Sigmoid colon (tissue), 7 donors: Measurements from ENCODE around the gene ZDHHC11B. TPM values are rescaled to one million over a fixed set of nuclear protein-coding genes. Genes with fewer than 3 reads are reported as not detected.
"Not testable (repeated sequence)": the region's sequence is repeated elsewhere in the genome, so short reads cannot be mapped to it uniquely, and the experiment has no call there.

ENCODE experiments used
- DNase-seq: peaks from one replicate; pipeline ENCODE4 v3.0.0-alpha.2; 2019
- H3K27ac ChIP-seq, 4 donors: fragments of 200-600 bp; sonication (generic); one replicate each; pipeline ENCODE4 v1.5.1; 2016 to 2019; ENCODE audit warnings: mild to moderate bottlenecking in 1 of 4
- H3K27me3 ChIP-seq, 3 donors: fragments of 200-600 bp; sonication (generic); one replicate each; pipeline ENCODE4 v1.5.1; 2019; ENCODE audit warnings: mild to moderate bottlenecking in 1 of 3
- H3K36me3 ChIP-seq, 4 donors: fragments of 200-600 bp; sonication (generic); one replicate each; pipeline ENCODE4 v1.5.1; 2016 to 2019
- H3K4me1 ChIP-seq, 4 donors: fragments of 200-600 bp; sonication (generic); one replicate each; pipeline ENCODE4 v1.5.1; 2017 to 2019
- H3K4me3 ChIP-seq, 4 donors: fragments of 200-600 bp; sonication (generic); one replicate each; pipeline ENCODE4 v1.5.1; 2017 to 2019; ENCODE audit warnings: mild to moderate bottlenecking in 2 of 4, moderate library complexity in 1 of 4
- H3K9me3 ChIP-seq, 4 donors: fragments of 200-600 bp in 3 of 4; sonication (generic) in 3 of 4; one replicate each; pipeline versions ENCODE4 v1.5.1 to v1.6.1; 2013 to 2019
- POLR2AphosphoS5 ChIP-seq, 4 donors: sonication (generic); formaldehyde crosslinking; IDR thresholded peaks; one replicate each; pipeline ENCODE4 v1.6.1; 2017; ENCODE audit warnings: antibody characterized with exemption in 4 of 4
- WGBS, 2 donors: extraction: QIAGEN DNeasy Blood & Tissue Kit; methylation state at CpG; one replicate each; pipeline ENCODE4 v1.1.7; 2013; 5-methylcytosine and 5-hydroxymethylcytosine counted together
- intact Hi-C: fragments of 100-400 bp; cut with DNase I; formaldehyde crosslinking; loops from one replicate; pipeline ENCODE4 v1.15.1; 2023
- polyA plus RNA-seq, 3 donors: library from polyadenylated mRNA; stranded (reverse); fragments of 200-250 nt; gene quantifications; one replicate each; pipeline ENCODE4 v1.2.3, GENCODE V29; 2013
- total RNA-seq, 4 donors: library from RNA; depleted of rRNA; stranded (reverse); fragments of >200 nt; gene quantifications; one replicate each; pipeline ENCODE4 v1.1.0, GENCODE V29; 2016
- TF ChIP-seq, protein P1 (sequence below), 4 experiments: fragments of 450-650 bp in 3 of 4; fragments of 200-600 bp in 1 of 4; IDR thresholded peaks; one replicate each; pipeline ENCODE4 v1.5.1; 2016 to 2019; ENCODE audit warnings: antibody characterized with exemption in 4 of 4, mild to moderate bottlenecking in 3 of 4, moderate library complexity in 2 of 4
- donor health status: healthy with polysubstance abuse.
- donor health status: Bipolar disorder and iron deficiency.
- donor health status: healthy.

ZDHHC11B gene
- total and polyA plus RNA-seq, 7 donors = 0.46 to 12.7 (median 1.8) TPM; not detected in 1

GRCh38 chr5:801472-801871, 16.9 kb upstream of the ZDHHC11B start:
- Histone ChIP-seq H3K4me1 (peaks cover 0 to 6% (median 2%) of the 10 kb centered on the region in 4 donors), H3K27me3 (no peaks in the 10 kb centered on the region), H3K4me3 (no peak overlapping the region), H3K36me3 (no peaks in the 10 kb centered on the region), H3K27ac (no peak overlapping the region), H3K9me3 (peaks cover 0 to 4% (median under 1%) of the 10 kb centered on the region in 4 donors)
- intact Hi-C loops = no loop called here
- 85% methylated on average over 6 of the region's 6 CpGs; no CpG with 5 or more reads in 1 of the 2 donors for WGBS, 2 donors
- TF ChIP-seq POLR2AphosphoS5 (IDR thresholded peaks at IDR 0.05) = peak in 2 of 4 donors; percentile 12 to 43
- TF ChIP-seq, protein P1, sequence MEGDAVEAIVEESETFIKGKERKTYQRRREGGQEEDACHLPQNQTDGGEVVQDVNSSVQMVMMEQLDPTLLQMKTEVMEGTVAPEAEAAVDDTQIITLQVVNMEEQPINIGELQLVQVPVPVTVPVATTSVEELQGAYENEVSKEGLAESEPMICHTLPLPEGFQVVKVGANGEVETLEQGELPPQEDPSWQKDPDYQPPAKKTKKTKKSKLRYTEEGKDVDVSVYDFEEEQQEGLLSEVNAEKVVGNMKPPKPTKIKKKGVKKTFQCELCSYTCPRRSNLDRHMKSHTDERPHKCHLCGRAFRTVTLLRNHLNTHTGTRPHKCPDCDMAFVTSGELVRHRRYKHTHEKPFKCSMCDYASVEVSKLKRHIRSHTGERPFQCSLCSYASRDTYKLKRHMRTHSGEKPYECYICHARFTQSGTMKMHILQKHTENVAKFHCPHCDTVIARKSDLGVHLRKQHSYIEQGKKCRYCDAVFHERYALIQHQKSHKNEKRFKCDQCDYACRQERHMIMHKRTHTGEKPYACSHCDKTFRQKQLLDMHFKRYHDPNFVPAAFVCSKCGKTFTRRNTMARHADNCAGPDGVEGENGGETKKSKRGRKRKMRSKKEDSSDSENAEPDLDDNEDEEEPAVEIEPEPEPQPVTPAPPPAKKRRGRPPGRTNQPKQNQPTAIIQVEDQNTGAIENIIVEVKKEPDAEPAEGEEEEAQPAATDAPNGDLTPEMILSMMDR (IDR thresholded peaks at IDR 0.05) = no peak
- no peak for DNase-seq

DNA sequence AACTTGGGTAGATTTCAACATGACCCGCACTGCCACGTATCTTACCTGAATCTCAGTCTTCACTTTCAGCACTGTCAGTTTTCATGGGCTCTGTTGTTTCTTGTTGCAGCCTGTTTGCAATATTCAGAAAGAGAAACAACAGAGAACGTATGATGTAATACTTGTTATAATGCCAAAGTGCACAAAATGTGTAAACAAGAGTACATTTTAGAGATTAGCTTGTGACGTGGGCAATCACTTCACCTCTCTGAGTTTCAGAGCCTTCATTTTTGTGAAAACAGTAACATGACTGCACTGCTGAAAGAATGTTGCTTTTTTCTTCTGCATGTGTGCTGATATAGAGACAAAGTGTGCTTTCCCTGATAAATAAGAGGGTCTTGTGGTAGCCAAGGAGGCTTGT, 16.5 kb upstream of the ZDHHC11B start:
- H3K9me3 ChIP-seq, H3K27me3 ChIP-seq, H3K27ac ChIP-seq, DNase-seq, H3K36me3 ChIP-seq, H3K4me3 ChIP-seq, H3K4me1 ChIP-seq, intact Hi-C loops: not testable (repeated sequence)
- 62% methylated on average over 4 of the region's 4 CpGs; no CpG with 5 or more reads in 1 of the 2 donors for WGBS, 2 donors

- not testable (repeated sequence) for DNase-seq
Measured at GRCh38 chr5:798505-799138, 14.1 kb upstream of the ZDHHC11B start.

DNA sequence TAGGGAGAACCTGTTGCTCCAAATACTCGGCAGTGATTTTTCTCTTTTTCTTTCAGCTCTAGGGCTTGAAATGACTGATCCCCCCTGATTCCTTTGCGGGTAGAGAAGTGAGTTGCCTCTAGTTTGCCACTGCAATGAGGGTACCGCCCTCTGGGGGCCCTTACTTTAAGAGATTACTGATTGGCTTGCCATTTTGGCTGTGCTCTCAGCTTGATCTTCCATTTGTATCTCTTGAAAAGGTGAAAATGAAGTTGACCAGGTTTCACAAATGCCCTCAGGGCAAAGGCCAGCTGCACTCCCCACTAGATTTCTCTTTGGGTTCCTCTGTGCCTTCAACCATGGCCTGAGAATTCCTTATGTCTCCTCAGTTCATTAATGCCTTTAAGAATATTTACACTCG, 13.5 kb upstream of the ZDHHC11B start:
- H3K4me1 ChIP-seq, intact Hi-C loops, H3K9me3 ChIP-seq, H3K36me3 ChIP-seq, H3K27ac ChIP-seq, DNase-seq, H3K27me3 ChIP-seq, H3K4me3 ChIP-seq: not testable (repeated sequence)
- 78 to 89% methylated on average over 2 of the region's 4 CpGs for WGBS, 2 donors

More at GRCh38 chr5:798505-799138, 14.1 kb upstream of the ZDHHC11B start:
- H3K4me3 ChIP-seq, H3K27me3 ChIP-seq, H3K9me3 ChIP-seq, H3K36me3 ChIP-seq, H3K27ac ChIP-seq, intact Hi-C loops, H3K4me1 ChIP-seq: not testable (repeated sequence)
- WGBS, 2 donors = 60 to 80% methylated on average over 3 to 6 of the region's 6 CpGs

DNA sequence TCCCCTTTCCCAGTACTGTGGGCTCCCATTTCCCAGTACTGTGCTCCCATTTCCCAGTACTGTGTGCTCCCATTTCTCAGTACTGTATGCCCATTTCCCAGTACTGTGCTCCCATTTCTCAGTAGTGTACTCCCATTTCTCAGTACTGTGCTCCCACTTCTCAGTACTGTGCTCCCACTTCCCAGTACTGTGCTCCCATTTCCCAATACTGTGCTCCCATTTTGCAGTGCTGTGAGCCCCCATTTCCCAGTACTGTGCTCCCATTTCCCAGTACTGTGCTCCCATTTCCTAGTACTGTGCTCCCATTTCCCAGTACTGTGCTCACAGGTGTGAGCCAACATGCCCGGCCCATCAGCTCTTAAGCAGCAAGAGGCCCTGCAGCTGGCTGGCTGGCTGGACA, 11.3 kb upstream of the ZDHHC11B start:
- H3K4me1 ChIP-seq, intact Hi-C loops, H3K4me3 ChIP-seq, DNase-seq, H3K27ac ChIP-seq, H3K27me3 ChIP-seq, H3K9me3 ChIP-seq, H3K36me3 ChIP-seq: not testable (repeated sequence)
- WGBS, 2 donors = 0 to 84% methylated on average over 1 of the region's 1 CpG

DNA sequence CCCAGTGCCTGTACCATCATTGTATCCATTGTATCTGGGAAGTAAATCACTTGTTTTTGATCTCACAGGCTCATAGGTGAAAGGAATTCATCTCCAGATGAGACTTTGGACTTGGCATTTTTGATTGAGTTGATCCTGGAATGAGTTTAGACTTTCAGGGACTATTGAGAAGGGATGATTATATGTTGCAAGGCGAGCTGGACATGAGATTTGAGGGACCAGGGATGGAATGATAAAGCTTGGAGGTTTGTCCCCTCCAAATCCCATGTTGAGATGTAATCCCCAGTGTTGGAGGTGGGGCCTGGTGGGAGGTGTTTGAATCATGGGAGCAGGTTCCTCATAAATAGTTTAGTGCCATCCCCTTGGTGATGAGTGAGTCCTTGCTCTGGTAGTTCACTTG, 10.4 kb upstream of the ZDHHC11B start:
- H3K27me3 ChIP-seq, DNase-seq, H3K9me3 ChIP-seq, H3K4me1 ChIP-seq, H3K4me3 ChIP-seq, H3K27ac ChIP-seq, intact Hi-C loops, H3K36me3 ChIP-seq: not testable (repeated sequence)
- 87 to 95% methylated on average over 1 of the region's 1 CpG for WGBS, 2 donors

- WGBS, 2 donors = 72 to 91% methylated on average over 4 to 10 of the region's 10 CpGs
- H3K27ac ChIP-seq, H3K27me3 ChIP-seq, DNase-seq, H3K36me3 ChIP-seq, intact Hi-C loops, H3K9me3 ChIP-seq, H3K4me3 ChIP-seq: not testable (repeated sequence)
- peaks cover 0 to 18% (median 9%) of the 10 kb centered on the region in 4 donors for H3K4me1 ChIP-seq
Measured at GRCh38 chr5:788703-789102, 4.2 kb upstream of the ZDHHC11B start.

GRCh38 chr5:787857-788233, 3.3 kb upstream of the ZDHHC11B start:
- H3K36me3 ChIP-seq, H3K9me3 ChIP-seq, H3K27me3 ChIP-seq, DNase-seq, H3K4me3 ChIP-seq, intact Hi-C loops, H3K27ac ChIP-seq: not testable (repeated sequence)
- WGBS, 2 donors = 76 to 94% methylated on average over 6 of the region's 6 CpGs
- peaks cover 0 to 26% (median 14%) of the 10 kb centered on the region in 4 donors for H3K4me1 ChIP-seq

DNA sequence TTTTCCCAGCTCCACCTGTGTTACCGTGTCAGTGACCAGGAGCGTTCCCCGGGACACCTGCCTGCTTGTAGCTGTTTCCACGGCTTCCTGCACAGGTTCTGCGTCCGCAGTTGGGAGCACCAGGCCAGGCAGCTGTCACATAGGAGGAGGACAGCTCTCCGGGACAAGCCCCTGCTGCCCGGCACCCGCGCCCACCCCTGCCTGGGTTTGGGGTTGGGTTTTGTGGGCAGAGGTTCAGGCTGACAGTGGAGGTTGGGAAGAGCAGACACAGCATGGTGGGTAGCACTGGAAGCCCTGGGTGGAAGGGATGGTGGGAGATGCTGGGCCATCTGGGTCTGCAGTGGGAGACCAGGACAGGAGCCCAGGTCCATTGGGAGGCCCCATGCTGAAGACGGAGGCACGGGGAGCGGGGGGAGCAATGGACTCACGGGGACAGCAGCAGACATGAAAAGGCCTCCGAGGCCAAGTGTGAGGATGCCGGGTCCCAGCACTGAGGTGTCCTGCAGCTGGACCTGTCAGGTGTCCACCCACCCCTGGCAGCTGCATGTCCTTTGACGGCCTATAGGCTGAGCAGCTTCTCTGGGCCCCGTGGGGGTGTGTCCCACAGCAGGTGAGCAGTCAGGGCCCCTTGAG, 2.8 kb upstream of the ZDHHC11B start:
- intact Hi-C loops, H3K4me3 ChIP-seq, DNase-seq, H3K27ac ChIP-seq, H3K27me3 ChIP-seq, H3K36me3 ChIP-seq, H3K9me3 ChIP-seq: not testable (repeated sequence)
- 88 to 94% methylated on average over 12 to 14 of the region's 18 CpGs for whole genome bisulfite sequencing, 2 donors
- H3K4me1 ChIP-seq = peaks cover 0 to 26% (median 14%) of the 10 kb centered on the region in 4 donors

DNA sequence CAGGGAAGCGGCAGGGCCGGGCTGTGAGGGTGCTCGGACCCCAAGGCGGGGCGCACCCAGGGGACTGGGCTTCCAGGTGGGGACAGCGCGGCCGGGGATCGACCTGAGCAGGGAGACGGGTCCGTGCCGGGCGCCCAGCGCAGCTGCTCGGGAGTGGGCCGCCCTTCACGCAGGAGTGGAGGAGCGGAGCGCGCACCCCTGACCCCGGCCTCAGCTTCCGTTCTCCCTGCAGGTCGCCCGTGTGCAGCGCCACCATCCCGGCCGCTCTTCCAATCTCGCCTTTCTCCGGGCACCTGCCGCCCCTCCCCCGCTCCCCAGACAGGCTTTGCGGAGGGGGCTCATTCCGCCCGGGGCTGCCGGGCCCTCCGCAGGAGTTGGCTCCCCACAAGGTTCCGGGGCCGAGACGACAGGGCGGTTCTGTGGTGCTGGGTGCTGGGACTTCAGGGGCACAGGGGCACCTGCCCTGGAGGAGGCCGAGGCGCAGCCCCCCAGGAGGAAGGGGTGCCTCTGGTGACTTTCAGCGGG, 714 bp upstream of the ZDHHC11B start:
- peak; percentile 66 for DNase-seq
- peak overlapping the region; percentile 44 to 75 (median 62) for H3K4me3 ChIP-seq

More for the DNA sequence above, 714 bp upstream of the ZDHHC11B start:
- H3K36me3 ChIP-seq, H3K9me3 ChIP-seq, H3K27me3 ChIP-seq: not testable (repeated sequence)
- intact Hi-C loops = loop anchor here (2.0 kb wide), 1 partner anchor 108 kb away; the partner anchor contains the start of genes BRD9 and TRIP13
- Histone ChIP-seq H3K4me1 (peaks cover 0 to 26% (median 14%) of the 10 kb centered on the region in 4 donors), H3K27ac (peak overlapping the region in 2 of 4 donors; percentile 67 to 78)
- 2 to 4% methylated on average over 16 to 40 of the region's 43 CpGs for WGBS, 2 donors
